Measurements from ENCODE around the gene PNN. TPM values are rescaled to one million over a fixed set of nuclear protein-coding genes. Genes with fewer than 3 reads are reported as not detected.
"Not testable (repeated sequence)": the region's sequence is repeated elsewhere in the genome, so short reads cannot be mapped to it uniquely, and the experiment has no call there.

Gene PNN
- total RNA-seq, result 12.9 and 18.9 TPM in 2 replicates

DNA sequence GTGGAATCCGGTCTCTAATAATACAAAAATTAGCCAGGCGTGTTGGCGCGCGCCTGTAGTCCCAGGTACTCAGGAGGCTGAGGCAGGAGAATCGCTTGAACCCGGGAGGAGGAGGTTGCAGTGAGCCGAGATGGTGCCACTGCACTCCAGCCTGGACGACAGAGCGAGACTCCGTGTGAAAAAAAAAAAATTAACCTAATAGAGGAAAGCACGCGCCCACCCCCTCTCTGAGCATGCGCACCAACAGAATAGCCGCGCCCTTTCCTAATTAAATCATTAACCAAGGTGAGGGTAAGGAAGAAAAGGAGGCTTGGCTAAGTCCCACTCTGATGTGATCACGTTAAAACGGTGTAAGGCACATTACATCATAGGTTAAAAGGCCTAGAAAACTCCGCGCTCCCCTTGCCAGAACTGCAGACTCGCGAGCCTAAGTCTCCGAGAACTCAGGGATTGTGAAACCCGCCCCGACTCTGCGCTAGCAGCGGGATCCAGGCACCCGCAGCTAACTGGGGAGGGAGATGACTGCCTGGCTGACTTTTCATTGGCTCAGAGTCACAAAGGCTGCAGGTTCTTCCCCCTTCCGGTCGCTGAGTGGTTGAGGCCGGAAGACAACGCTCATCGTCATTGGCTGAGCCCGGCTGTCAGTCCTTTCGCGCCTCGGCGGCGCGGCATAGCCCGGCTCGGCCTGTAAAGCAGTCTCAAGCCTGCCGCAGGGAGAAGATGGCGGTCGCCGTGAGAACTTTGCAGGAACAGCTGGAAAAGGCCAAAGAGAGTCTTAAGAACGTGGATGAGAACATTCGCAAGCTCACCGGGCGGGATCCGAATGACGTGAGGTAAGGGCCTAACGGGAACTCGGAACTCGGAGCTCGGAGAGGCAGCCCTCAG is at the start of gene PNN:
Gene PNN (plus strand): TSS at position 695 of the 885 bp plus-strand sequence. CDS start 26 bp downstream, at position 721.
- FAIRE-seq, result peak; percentile 76
- TF ChIP-seq, protein P1, sequence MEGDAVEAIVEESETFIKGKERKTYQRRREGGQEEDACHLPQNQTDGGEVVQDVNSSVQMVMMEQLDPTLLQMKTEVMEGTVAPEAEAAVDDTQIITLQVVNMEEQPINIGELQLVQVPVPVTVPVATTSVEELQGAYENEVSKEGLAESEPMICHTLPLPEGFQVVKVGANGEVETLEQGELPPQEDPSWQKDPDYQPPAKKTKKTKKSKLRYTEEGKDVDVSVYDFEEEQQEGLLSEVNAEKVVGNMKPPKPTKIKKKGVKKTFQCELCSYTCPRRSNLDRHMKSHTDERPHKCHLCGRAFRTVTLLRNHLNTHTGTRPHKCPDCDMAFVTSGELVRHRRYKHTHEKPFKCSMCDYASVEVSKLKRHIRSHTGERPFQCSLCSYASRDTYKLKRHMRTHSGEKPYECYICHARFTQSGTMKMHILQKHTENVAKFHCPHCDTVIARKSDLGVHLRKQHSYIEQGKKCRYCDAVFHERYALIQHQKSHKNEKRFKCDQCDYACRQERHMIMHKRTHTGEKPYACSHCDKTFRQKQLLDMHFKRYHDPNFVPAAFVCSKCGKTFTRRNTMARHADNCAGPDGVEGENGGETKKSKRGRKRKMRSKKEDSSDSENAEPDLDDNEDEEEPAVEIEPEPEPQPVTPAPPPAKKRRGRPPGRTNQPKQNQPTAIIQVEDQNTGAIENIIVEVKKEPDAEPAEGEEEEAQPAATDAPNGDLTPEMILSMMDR (IDR thresholded peaks at IDR 0.05; ENCODE audit: insufficient read depth, low read length, severe bottlenecking), result no peak
- peak within 1 kb of the TSS; percentile 96 for H3K4me3 ChIP-seq (ENCODE audit: low read depth, low read length)
- DNase-seq (ENCODE audit: low read depth), result peak; percentile 98
- H3K27me3 ChIP-seq (ENCODE audit: control insufficient read depth, insufficient read depth, low read length), result no peaks in the 10 kb centered on the region
- peaks cover 11% of the 10 kb centered on the region for H3K36me3 ChIP-seq (ENCODE audit: control insufficient read depth, insufficient read depth, low read length)

DNA sequence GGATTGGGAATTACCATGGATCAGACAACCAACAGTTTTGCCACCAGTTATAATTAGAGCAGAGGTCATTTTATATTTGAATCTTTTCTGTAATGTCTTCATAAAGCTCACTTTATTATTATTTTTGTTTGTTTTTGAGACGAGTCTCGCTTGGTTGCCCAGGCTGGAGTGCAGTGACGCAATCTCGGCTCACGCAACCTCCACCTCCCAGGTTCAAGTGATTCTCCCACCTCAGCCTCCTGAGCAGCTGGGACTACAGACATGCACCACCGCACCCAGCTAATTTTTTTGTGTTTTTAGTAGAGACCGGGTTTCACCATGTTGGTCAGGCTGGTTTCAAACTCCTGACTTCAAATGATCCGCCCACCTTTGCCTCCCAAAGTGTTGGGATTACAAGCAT is 37.2 kb upstream of the PNN start:
- DNase-seq (ENCODE audit: low read depth); H3K4me3 ChIP-seq (ENCODE audit: low read depth, low read length); H3K27me3 ChIP-seq (ENCODE audit: control insufficient read depth, insufficient read depth, low read length); H3K36me3 ChIP-seq (ENCODE audit: control insufficient read depth, insufficient read depth, low read length); FAIRE-seq: not testable (repeated sequence)

DNA sequence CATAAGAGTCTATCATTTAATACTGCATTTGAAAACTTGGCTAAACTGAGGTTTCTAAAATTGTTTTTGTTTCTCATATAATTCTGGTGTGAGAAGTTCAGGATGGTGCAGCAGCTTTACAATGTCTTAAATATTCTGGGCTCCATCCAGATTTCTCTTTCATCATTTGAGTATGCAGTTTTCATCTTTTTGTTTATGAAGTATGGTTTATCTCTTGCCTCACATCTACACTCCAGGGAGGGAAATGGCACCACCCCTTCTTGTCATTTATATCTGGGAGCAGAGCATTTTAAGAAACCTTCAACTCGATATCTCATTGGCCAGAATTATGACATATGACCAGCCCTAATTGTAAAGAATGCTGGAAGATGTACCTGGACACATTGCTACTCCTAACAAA is 36.6 kb upstream of the PNN start:
- no peaks in the 10 kb centered on the region for H3K27me3 ChIP-seq (ENCODE audit: control insufficient read depth, insufficient read depth, low read length)
- FAIRE-seq, result no peak

DNA sequence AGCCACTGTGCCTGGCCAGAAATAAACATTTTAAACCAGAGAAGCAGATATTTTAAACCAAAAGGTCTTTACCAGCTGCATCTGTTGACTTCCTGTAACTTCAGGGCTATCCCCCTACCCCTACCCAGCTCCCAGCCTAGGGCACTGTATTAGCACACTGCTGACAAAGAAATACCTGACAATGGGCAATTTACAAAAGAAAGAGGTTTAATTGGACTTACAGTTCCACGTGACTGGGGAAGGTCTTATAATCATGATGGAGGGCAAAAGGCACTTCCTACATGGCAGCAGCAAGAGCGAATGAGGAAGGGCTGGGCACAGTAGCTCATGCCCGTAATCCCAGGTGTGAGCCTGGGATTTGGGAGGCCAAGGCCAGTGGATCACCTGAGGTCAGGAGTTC is 34.9 kb upstream of the PNN start:
- Histone ChIP-seq H3K36me3 (ENCODE audit: control insufficient read depth, insufficient read depth, low read length) (no peaks in the 10 kb centered on the region), H3K4me3 (ENCODE audit: low read depth, low read length) (no peak overlapping the region), H3K27me3 (ENCODE audit: control insufficient read depth, insufficient read depth, low read length) (no peaks in the 10 kb centered on the region)
- FAIRE-seq (no peak), DNase-seq (ENCODE audit: low read depth) (no peak)
- TF ChIP-seq, protein P1 (IDR thresholded peaks at IDR 0.05; ENCODE audit: insufficient read depth, low read length, severe bottlenecking), result no peak

More for the DNA sequence above, 36.6 kb upstream of the PNN start:
- TF ChIP-seq, protein P1 (IDR thresholded peaks at IDR 0.05; ENCODE audit: insufficient read depth, low read length, severe bottlenecking), result no peak
- no peaks in the 10 kb centered on the region for H3K36me3 ChIP-seq (ENCODE audit: control insufficient read depth, insufficient read depth, low read length)
- DNase-seq (ENCODE audit: low read depth), result no peak
- H3K4me3 ChIP-seq (ENCODE audit: low read depth, low read length), result no peak overlapping the region

DNA sequence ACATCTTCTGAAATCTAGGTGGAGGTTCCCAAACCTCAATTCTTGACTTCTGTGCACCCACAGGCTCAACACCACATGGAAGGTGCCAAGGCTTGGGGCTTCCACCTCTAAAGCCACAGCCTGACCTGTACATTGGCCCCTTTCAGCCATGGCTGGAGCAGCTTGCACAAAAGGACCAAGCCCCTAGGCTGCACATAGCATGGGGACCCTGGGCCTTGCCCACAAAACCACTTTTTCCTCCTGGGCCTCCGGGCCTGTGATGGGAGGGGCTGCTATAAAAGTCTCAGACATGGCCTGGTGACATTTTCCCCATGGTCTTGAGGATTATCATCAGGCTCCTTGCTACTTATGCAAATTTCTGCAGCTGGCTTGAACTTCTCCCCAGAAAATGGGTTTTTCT is 33.4 kb upstream of the PNN start:
- not testable (repeated sequence) for H3K27me3 ChIP-seq (ENCODE audit: control insufficient read depth, insufficient read depth, low read length); FAIRE-seq; H3K4me3 ChIP-seq (ENCODE audit: low read depth, low read length); DNase-seq (ENCODE audit: low read depth); H3K36me3 ChIP-seq (ENCODE audit: control insufficient read depth, insufficient read depth, low read length)

DNA sequence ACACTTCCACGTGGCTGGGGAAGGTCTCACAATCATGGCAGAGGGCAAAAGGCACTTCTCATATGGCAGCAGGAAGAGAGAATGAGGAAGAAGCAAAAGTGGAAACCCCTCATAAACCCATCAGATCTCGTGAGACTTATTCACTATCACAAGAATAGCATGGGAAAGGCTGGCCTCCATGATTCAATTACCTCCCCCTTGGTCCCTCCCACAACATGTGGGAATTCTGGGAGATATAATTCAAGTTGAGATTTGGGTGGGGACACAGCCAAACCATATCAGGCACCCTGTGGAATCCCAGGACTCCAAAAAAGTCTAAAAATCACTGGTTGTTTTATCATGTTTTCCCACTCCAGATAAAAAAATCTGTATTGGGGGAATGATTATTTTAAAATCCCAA is 31.8 kb upstream of the PNN start:
- not testable (repeated sequence) for FAIRE-seq; H3K36me3 ChIP-seq (ENCODE audit: control insufficient read depth, insufficient read depth, low read length); H3K27me3 ChIP-seq (ENCODE audit: control insufficient read depth, insufficient read depth, low read length); H3K4me3 ChIP-seq (ENCODE audit: low read depth, low read length); DNase-seq (ENCODE audit: low read depth)

DNA sequence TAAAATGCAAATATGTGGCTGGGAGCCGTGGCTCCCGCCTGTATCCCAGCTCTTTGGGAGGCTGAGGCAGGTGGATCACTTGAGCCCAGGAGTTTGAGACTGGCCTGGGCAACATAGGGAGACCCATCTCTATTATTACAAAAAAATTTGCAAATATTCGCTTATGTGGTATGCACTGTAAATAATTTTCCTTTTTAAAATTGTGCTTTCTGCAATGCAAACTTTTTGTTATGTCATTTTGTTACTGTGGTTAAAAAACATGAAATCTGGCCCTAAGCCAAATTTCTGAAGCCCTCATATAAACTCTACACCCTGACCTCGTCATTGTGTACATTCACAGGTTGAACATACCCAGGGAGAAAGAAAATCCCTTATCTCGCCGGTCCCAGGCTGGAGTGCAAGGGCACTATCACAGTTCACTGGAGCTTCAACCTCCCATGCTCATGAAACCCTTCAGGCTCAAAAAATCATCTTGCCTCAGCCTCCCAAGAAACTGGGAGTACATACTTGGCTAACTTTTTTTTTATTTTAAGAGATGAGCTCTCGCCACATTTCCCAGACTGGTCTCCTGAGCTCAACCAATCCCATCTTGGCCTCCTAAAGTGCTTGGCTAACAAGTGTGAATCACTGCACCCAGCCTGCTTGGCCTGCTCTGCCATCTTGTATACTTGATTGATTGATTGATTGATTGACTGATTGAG is 29.6 kb upstream of the PNN start:
- Histone ChIP-seq H3K36me3 (ENCODE audit: control insufficient read depth, insufficient read depth, low read length) (no peaks in the 10 kb centered on the region), H3K27me3 (ENCODE audit: control insufficient read depth, insufficient read depth, low read length) (no peaks in the 10 kb centered on the region), H3K4me3 (ENCODE audit: low read depth, low read length) (no peak overlapping the region)
- TF ChIP-seq, protein P1 (IDR thresholded peaks at IDR 0.05; ENCODE audit: insufficient read depth, low read length, severe bottlenecking), result no peak
- FAIRE-seq (no peak), DNase-seq (ENCODE audit: low read depth) (no peak)

All from bronchial epithelial cell (primary cell).